NCI-H2196 (cell line): ENCODE data around the gene SPIB.
A peak's percentile ranks its signal among the peaks of the same experiment; 100 is the strongest.
"Not testable (repeated sequence)": the region's sequence is repeated elsewhere in the genome, so short reads cannot be mapped to it uniquely, and the experiment has no call there.

ENCODE experiments used
- DNase-seq: peaks from one replicate; lab custom pipeline; 2025; ENCODE audit not compliant: unreplicated experiment; lab: John Stamatoyannopoulos, UW

Gene SPIB

GRCh38 chr19:50435221-50435620 lies 16.5 kb downstream of the SPIB start:
- no peak for DNase-seq

- DNase-seq = no peak
These were observed 16.9 kb downstream of the SPIB start for GRCh38 chr19:50435627-50436026.

- no peak for DNase-seq
These were observed 19.2 kb downstream of the SPIB start for GRCh38 chr19:50437862-50438449.

GRCh38 chr19:50439130-50439529 lies 20.4 kb downstream of the SPIB start:
- not testable (repeated sequence) for DNase-seq

GRCh38 chr19:50444059-50444458 lies 25.3 kb downstream of the SPIB start:
- no peak for DNase-seq

- DNase-seq = no peak
These were observed 28.3 kb downstream of the SPIB start for GRCh38 chr19:50447053-50447452.

GRCh38 chr19:50447750-50448149 lies 29.0 kb downstream of the SPIB start:
- no peak for DNase-seq

GRCh38 chr19:50449236-50449899 lies 30.6 kb downstream of the SPIB start:
- peak; percentile 43 for DNase-seq

GRCh38 chr19:50450369-50451222 lies 31.9 kb downstream of the SPIB start:
- DNase-seq = no peak

- no peak for DNase-seq
These were observed 32.4 kb downstream of the SPIB start for GRCh38 chr19:50451223-50451534.

- no peak for DNase-seq
These were observed 34.5 kb downstream of the SPIB start for GRCh38 chr19:50453243-50453642.

GRCh38 chr19:50455992-50456391 lies 37.3 kb downstream of the SPIB start:
- DNase-seq = no peak

GRCh38 chr19:50457300-50457699 lies 38.6 kb downstream of the SPIB start:
- no peak for DNase-seq

GRCh38 chr19:50458396-50459066 lies 39.8 kb downstream of the SPIB start:
- no peak for DNase-seq

- DNase-seq = no peak
These were observed 40.3 kb downstream of the SPIB start for GRCh38 chr19:50459067-50459456.

- DNase-seq = no peak
These were observed 40.9 kb downstream of the SPIB start for GRCh38 chr19:50459638-50460037.

GRCh38 chr19:50460161-50460765 lies 41.5 kb downstream of the SPIB start:
- no peak for DNase-seq

- peak; percentile 68 for DNase-seq
These were observed 42.5 kb downstream of the SPIB start for GRCh38 chr19:50461066-50461875.

- no peak for DNase-seq
These were observed 44.2 kb downstream of the SPIB start for GRCh38 chr19:50462970-50463369.

- no peak for DNase-seq
These were observed 45.6 kb downstream of the SPIB start for GRCh38 chr19:50464348-50464747.
